ENCODE results near the gene FRMD8. TPM values are rescaled to one million over a fixed set of nuclear protein-coding genes. Genes with fewer than 3 reads are reported as not detected.

The FRMD8 gene
- total and polyA plus RNA-seq, 9 of the 15 experiments (the other 6 are each of a cell fraction or from before 2014, with no cell fraction given) = 4.5 to 54.5 (median 15.8) TPM

DNA sequence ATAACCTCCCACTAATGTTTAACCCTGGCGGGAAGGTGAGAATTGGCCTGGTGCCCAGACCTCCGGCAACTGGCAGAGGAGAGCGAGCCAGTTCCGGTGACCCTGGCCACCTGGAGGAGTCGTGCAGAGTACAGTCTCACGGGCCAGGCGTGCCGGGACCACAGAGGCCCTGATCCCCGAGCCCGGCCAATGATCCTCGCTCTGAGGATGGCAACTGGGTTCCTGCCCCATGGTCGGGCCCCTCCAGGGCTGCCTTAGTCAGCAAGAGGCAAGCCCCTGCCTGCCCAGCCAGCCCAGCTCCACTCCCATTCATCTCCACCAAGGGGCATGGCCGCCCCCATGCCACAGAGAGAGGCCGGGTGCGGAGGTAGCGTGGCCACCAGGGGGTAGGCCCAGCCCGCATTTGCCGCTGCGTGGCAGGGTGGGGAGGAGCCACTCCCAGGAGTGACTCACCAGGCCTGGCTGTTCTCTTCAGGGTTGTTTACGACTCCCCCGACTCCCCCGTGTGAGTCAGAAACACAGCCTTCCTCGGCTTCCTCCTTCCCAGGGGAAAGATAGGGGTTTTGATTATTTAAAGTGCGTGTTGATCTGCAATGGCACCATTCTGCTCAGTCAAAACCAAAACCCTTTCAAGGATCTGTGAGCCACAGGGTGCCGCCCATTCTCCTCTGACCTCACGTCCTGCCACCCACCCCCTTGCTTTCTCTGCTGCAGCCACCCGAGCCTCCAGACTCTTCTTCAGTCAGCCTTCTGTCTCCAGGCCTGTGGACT, 4.2 kb upstream of the FRMD8 start, which contains the start of gene SLC25A45 (continued):
- TF ChIP-seq ARID3A (IDR thresholded peaks at IDR 0.05; ENCODE audit: borderline replicate concordance, low read depth, low read length) (peak; percentile 55; the same call in 1 of the 2 replicates), USF1 (CRISPR knock-in tag; IDR thresholded peaks at IDR 0.05) (peak; percentile 52), RAD51 (IDR thresholded peaks at IDR 0.05; ENCODE audit: borderline replicate concordance, low read depth) (no peak; the same call in 1 of the 2 replicates), FOXJ2 (tag; IDR thresholded peaks at IDR 0.05) (peak; percentile 96), SRSF3 (IDR thresholded peaks at IDR 0.05; ENCODE audit: insufficient read depth, low read length) (no peak), CHD1 (IDR thresholded peaks at IDR 0.05; ENCODE audit: low read length) (no peak), ZNF695 (CRISPR knock-in tag; IDR thresholded peaks at IDR 0.05) (peak; percentile 53; the same call in 1 of the 2 replicates), ZNF445 (CRISPR knock-in tag; IDR thresholded peaks at IDR 0.05; ENCODE audit: low read depth) (no peak), TCF15 (CRISPR knock-in tag; IDR thresholded peaks at IDR 0.05) (no peak; the same call in 1 of the 2 replicates), ZNF79 (CRISPR knock-in tag; IDR thresholded peaks at IDR 0.05; ENCODE audit: low read depth) (no peak), STAG1 (CRISPR knock-in tag; IDR thresholded peaks at IDR 0.05; ENCODE audit: borderline replicate concordance) (peak; percentile 53), ZNF592 (IDR thresholded peaks at IDR 0.05) (peak; percentile 97), RUNX1 (IDR thresholded peaks at IDR 0.05; ENCODE audit: low read depth) (no peak), SMC3 (conservative IDR thresholded peaks at IDR 0.05; ENCODE audit: insufficient read depth, low read depth, low read length) (peak; percentile 73), HIVEP1 (CRISPR knock-in tag; IDR thresholded peaks at IDR 0.05) (peak; percentile 80)
- TF ChIP-seq, protein P1, sequence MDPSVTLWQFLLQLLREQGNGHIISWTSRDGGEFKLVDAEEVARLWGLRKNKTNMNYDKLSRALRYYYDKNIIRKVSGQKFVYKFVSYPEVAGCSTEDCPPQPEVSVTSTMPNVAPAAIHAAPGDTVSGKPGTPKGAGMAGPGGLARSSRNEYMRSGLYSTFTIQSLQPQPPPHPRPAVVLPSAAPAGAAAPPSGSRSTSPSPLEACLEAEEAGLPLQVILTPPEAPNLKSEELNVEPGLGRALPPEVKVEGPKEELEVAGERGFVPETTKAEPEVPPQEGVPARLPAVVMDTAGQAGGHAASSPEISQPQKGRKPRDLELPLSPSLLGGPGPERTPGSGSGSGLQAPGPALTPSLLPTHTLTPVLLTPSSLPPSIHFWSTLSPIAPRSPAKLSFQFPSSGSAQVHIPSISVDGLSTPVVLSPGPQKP (CRISPR knock-in tag; IDR thresholded peaks at IDR 0.05) = no peak

All from K562 (cell line).